Stimulated activated CD8-positive, alpha-beta memory T cell treated with anti-CD3 and anti-CD28 coated beads, Interleukin-15, amount 100 ng/mL, for 1 hour (primary cell): ENCODE measurements around the gene ASIC3.

Source experiments
- DNase-seq: peaks from one replicate; pipeline ENCODE4 v3.0.0-alpha.2; 2020; ENCODE audit warnings: low read depth

ASIC3 gene

DNA sequence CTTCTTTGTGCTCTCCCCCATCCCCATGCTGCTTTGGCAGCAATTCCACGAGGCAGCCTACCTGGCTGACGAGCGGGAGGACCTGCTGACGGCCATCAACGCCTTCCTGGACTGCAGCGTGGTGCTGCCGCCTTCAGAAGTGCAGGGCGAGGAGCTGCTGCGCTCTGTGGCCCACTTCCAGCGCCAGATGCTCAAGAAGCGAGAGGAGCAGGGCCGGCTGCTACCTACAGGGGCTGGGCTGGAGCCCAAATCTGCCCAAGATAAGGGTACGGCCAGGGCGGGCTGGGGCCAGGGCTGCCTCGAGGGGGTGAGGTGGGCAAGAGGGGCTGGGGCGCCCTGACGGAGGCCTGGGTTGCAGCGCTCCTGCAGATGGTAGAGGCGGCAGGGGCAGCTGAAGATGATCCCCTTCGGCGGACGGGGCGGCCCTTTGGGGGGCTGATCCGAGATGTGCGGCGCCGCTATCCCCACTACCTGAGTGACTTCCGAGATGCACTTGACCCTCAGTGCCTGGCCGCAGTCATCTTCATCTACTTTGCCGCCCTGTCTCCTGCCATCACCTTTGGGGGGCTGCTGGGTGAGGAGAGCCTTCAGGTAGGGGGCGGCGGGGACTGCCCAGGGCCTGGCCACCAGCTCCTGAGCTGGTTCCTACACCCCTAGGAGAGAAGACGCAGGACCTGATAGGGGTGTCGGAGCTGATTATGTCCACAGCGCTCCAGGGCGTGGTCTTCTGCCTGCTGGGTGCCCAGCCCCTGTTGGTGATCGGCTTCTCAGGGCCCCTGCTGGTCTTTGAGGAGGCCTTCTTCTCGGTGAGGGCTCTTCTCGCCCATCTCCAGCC, 22.9 kb downstream of the ASIC3 start:
- no peak for DNase-seq

DNA sequence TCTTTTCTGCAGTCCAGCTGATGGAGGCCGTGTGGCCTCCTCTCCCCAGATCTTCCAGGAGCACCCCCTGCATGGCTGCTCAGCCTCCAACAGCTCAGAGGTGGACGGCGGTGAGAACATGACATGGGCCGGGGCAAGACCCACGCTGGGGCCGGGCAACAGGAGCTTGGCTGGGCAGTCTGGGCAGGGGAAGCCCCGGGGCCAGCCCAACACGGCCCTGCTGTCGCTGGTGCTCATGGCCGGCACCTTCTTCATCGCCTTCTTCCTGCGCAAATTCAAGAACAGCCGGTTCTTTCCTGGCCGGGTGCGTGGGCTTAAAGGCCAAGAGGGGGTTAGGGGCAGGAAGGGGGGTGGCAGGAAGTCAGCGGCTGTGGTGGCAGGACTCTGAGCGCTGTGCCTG, 25.7 kb downstream of the ASIC3 start:
- no peak for DNase-seq

DNA sequence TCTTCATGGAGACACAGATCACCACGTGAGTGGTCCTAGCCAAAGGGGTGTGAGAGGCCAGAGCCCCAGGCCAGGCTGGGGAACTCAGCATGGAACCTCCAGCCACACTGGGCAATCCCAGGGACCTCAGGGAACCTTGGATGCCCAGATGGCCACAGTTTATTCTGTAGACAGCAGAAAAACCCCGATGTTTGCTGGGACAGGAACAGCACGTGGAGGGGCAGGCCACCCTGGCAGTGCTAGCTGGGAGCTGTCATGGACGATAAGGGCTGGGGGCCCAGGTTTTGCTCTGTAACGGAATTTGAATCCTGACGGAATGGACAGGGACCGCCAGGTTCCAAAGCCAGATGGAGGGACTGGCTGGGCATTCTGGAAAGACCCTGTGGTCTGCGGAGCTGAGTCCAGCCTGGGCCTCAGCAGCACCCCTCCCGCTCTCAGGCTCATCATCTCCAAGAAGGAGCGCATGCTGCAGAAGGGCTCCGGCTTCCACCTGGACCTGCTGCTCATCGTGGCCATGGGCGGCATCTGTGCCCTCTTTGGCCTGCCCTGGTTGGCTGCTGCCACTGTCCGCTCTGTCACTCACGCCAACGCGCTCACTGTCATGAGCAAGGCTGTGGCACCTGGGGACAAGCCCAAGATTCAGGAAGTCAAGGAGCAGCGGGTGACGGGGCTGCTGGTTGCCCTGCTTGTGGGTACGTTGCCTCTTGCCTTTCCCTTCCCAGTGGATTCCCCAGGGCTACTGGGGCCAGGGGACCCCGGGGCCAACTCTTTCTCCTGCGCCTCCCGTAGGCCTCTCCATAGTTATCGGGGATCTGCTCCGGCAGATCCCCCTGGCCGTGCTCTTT, 26.7 kb downstream of the ASIC3 start:
- no peak for DNase-seq

DNA sequence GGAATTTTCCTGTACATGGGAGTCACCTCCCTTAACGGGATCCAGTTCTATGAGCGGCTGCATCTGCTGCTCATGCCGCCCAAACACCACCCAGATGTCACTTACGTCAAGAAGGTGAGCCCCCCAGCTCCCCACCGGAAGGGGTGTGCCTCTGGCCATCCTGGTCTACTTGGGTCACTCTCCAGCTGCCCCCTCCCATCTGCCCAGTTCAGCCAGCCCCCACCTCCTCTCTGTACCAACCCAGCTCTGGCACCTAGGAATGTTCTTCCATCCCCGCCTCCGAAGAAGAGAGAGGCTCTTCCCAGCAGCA, 27.3 kb downstream of the ASIC3 start:
- no peak for DNase-seq

DNA sequence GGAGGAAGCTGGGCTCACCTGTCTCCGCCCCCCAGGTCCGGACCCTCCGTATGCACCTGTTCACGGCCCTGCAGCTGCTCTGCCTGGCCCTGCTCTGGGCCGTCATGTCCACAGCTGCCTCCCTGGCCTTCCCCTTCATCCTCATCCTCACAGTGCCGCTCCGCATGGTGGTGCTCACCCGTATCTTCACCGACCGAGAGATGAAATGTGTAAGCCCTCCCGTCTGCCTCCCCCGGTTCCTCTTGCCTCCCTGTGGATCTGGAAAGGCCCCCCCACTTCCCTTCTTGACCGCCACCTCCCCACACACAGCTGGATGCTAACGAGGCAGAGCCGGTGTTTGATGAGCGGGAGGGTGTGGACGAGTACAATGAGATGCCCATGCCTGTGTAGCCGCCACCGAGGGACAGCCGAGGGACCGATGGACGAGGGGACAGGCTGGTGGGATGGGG, 27.7 kb downstream of the ASIC3 start:
- no peak for DNase-seq

DNA sequence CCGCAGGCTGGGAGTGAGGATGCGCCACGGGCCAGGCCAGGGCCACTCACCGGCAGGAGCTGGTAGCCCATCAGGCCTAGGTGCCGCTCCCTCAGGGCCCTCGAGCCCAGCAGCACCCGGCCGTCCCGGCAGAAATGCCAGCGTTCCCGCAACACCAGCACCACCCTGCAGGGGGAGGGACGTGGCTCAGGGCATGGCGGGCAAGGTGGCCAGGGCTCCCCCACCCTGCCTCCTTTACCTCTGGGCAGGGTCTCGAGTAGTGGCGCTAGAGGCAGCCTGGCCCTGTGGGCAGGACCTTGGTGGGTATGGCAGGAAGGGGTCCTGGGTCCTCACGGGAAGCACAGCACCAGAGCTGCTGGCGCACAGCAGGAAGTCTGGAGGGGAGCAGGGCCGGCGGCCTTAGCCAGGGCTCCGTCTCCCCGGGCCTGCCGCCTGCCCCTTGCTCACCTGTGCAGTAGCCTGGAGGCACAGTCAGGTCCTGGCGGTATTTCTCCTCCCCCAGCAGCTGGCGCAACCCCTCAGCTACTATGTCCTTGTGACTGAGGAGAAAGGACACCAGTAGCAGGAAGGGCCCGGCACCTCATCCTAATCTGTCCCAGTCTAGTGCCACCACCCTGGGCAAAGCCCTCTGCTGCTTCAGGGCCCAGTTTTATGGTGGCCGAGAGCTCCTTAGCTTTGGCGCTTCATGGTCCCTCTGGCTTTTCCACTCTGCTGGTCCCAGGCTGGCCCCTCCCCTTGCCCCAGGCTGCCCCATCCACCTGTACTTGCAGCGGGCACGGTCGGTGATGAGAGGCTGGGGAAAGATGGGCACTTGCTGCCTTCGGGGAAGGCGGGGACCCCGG, 28.8 kb downstream of the ASIC3 start:
- no peak for DNase-seq

DNA sequence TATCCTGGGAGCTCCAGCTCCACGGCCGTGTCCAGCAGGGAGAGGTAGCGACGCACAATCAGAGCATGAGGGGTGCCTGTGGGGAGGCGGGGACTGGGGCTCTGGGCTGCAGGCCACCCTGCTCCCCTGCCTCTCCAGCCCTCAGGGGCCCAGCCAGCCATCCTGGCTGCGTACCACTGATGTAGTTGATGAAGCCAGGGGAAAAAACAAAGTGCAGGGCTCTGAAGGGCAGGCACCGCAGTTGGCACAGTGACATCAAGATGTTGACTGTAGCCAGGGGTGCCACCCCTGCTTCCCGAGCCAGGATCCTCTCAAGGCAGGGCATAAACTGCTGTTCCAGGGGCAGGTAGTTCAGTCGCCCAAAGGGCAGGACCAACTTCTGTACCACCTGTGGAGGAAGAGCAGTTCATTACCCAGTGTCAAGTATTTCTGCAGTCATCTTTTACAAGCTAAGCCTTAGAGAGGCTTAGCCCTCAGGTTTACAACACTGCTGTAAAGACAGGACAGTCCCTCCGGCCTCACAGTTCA, 29.4 kb downstream of the ASIC3 start:
- no peak for DNase-seq

DNA sequence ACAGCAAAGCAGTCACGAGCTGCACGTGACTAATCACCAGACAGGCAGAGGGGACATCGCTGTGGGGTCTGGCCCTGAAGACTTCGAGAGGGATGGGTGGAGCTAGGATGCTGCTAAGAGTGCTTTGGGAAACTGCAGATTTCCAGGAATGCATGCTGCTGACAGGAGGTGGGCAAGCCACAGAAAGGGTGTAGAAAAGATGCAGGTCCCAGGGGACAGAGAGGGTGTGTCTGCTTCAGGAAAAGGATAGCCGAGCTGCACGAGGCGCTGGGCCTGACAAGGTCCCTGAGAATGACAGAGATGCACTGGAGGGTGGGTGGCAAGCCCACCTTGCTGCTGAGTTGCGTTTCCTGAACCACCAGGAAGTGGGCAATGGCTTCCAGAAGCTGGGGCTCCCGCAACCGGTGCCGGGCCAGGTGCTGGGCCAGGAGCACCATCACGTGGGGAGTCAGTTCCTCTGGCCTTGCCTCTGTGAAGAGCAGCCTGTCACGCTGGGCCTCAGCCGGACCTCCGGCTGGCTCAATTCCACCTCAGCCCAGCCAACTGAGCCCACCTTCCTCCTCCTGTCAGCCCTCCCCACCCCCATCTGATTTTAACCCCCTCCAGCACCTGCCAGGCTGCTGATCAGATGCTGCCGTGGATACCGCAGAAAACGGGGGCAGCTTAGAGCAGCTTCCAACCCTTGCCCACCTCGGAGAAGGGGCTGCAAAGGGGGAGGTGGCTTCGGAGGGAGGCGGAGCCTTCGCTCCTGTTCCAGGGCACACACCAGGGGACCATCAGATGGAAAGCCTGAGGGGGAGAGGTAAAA, 30.1 kb downstream of the ASIC3 start:
- no peak for DNase-seq

DNA sequence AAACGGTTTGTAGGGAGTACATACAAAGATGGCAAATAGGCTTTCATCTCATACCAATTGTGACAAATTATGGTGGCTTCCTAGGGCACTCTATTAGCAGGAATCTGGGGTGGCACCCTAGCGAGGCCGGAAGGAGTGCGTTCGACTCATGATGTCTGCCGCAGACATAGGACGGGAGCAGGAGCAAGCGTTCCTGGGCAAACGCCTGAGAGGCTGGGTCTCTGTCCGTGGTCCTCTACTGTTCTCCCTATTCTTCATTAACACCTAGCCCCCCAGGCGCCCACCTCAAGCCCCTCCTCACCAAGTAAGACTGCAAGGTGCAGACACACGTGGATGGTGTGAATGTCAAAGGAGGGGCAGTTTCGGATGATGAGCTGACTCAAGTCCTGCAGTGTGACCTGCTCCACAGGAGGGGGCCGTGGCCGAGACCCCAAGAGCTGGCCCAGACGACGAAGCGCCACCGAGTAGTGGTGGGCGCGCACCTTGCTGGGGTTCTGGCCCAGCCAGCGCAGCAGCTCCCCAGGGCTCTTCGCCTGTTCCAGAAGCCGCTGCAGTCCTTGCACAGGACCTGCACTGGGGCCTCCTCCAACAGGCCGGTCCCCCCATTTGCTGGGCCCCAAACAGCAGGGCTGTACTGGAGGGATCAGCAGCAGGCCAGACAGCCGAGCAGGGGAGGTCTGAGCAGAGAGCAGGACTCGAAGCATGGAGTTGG, 31.0 kb downstream of the ASIC3 start:
- DNase-seq, result no peak

DNA sequence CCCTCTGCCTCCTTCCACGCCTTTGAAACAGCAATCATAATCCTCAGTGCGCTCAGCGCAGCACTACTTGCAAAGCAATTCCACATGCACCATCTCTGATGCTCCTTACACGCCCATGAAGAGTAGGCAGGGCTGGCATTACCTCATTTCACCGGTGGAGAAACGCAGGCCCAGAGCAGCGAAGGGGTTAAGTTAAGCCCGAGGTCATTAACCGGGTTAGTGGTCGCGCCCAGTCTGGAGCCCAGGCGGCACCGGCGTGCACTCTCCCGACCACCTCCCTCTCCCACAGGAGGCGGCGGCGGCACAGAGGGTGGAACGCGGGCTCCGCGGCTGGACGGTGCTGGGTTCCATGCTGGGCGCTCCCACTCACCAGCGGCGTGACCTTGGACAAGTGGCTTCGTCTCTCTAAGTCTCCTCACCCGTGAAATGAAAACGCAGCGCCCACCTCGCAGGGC, 31.8 kb downstream of the ASIC3 start:
- DNase-seq, result no peak

DNA sequence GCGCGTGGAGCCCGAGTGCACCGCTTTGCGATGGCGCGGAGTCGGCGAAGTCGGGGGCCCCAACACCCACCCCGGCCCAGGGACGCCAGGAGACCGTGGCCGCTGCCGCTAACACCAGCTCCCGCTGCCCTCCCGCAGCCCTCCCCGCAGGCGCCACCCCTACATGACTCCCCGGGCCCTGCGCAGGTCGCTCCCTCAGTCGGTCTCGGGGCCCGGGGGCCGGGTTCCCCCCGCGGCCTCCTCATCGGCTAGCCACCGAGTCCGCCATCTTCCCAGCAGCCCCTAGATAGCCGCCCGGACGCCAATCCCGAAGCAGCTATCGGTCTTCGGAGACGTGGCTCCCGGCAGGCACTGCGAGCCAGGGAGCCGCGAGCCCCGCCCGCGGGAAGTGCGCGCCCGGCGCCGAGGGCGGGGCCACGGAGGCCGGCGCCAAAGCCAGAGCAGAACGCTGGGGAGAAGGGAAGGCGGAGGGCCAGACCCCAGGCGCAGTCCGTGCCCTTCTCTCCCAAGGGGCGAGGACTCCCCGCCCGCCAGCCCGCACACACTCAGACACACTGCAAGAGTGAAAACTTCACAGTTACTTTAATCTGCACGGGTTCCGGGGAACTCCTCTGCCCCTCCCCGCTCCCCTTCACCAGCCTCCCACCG, 32.3 kb downstream of the ASIC3 start, which contains the start of gene FASTK:
FASTK (minus strand) TSS at position 288 of the 648 bp plus-strand sequence; CDS start at position 245, 43 bp downstream.
- peak; percentile 67 for DNase-seq

DNA sequence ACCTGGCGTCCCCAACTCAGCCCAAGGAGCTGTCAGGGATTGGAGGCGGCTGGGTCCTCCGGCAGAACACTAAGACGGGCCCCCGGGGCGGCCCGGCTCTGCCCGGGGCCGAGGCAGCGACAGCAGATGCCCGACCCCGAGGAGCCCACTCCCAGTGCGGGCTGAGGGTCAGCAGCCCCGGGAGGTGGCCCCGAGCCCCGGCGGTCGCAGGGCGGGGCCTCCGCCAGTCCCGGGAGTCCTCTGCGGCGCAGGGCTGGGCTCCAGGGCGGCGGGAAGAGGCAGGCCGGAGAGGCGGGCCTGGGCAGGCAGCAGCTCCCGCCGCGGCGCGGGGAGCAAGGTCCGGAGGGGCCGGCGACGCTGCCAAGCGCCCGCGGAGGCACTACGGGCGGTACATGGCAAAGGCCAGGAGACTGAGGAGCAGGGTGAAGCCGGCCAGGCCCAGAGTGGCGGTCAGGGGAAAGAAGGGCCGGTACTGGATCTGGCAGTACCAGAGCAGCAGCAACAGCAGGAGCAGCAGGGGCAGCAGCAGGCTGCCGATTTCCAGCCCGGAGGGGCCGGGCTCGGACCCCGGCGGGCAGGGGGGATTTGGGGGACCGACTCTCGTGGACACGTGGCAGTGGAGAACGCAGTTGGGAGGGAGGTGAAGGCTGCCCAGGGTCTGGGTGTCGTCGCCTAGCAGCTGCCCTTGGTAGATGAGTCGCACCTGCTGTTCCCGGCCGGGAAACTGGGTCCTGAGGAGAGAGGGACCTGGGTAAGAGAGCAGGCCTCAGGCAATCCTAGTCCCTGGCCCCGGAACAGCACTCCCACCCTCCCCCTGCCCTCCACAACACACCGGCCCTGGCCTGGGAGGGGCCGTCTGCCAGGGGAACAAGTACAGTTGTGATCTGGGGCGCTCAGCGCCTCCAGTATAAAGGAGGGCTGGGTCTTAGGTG, 33.1 kb downstream of the ASIC3 start:
- no peak for DNase-seq

DNA sequence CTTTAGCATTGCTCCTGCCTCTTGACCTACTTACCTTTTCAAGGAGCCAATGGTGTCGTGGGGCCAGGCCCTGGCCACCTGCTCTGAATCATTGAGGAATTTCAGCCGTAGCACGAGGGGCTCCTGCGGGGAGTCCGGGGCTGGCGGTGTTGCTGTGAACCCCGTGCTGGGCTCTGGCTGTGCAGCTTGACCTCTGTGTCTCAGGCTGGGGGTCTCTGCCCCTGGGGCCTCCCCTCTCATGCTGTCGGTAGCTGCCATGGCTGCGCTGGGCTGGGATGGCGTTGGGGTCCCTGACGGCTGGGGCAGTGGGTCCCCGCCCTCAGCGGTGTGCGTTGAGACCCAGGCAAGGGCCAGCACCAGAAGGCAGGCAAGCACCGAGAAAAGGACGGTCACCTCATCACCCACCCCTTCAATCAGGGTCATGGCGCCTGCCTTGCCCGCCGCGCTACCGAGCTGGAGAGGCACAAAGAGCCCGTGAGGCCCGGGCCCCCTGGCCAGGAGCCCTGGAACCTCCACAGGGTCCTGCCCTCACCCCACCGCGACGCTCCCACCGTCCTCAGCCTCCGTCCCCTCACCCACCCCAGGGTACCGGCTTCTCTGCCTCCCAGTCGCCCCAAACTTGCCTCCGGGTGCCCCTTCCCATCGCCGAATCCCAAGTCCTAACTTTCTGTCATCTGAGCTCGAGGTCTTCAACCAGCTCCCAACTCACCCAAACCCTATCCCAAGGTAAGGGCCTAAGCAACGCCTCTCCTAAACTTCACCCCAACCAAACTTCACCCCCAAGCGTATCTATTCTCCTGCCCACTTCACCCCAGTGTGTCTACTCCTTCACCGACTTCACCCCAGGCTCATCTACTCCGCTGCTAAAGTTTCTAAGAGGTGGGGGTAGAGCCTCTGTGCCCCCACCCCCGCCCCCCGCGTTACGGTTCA, 34.1 kb downstream of the ASIC3 start:
- no peak for DNase-seq

DNA sequence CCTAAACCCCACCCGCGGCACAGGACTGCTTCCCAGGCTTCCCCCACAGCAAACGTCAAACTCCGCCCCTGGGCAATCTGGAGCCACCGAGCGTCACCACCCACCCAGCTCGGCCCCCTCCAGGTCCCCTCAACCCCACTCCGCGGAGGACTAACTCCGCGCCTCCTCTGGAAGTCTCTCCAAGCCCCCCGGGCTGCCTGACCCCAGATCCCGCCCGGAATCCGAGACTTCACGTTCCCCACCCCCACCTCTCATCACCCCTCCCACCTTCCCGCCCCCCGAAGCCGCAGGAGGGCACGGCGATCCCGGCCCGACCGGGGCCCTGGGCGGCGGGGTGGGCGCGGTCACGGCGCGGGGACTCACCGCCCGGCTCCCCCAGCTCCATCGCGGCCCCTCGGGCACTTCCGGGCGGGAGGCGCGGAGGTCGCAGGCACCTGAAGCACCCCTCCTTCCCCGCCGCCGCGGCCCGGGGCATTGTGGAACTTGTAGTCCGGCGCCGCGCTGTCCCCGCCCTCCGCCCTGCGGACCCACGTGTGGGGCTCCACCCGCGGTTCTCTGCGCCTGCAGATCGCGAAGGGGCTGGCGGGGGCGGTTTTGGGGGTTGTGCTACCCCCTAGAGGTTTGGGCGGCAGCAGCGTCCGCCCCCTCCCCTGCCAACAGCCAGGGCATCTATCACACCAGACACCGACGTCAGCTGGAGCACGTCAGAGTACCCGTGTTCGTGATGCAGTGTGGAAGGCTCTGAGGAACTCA, 34.9 kb downstream of the ASIC3 start, which contains the start of gene TMUB1:
TMUB1 (minus strand) TSS at position 423 of the 753 bp plus-strand sequence. CDS start 930 bp downstream, outside the sequence.
- DNase-seq, result peak; percentile 61

DNA sequence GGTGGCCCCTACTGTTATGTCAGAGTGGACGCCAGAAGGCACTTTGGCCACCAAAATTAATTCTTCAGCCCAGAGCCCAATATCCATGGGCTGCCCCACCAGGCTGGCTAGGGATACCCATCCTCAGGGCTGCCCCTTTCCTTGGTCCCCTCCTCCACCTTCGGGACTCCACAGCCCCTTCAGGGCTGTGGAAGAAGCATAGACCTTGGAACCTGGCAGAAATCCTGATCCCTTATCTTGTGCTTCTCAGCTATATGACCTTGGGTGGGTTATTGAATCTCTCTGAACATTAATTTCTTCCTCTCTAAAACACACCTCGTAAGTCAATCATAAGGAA, 35.5 kb downstream of the ASIC3 start:
- no peak for DNase-seq

DNA sequence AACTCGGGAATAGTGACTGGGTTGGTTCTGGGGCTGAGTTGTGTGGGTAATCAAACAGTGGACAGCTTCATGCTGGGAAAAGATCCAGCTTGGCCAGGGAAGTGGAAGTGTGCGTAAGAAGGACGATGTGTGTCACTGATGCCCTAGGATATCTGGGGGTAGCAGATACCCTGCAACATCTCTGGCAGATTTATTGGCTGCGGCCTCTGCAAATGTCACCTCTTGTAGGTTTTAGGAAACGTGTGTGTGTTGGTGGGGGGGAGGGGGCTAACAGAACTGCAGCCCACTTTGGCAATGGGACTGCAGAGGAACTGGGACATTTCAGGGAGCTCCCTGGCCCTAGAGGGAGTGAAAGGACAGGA, 37.0 kb downstream of the ASIC3 start:
- no peak for DNase-seq
